Fibroblast of pulmonary artery (primary cell): Measurements from ENCODE around the gene THSD1.
"Not testable (repeated sequence)": the region's sequence is repeated elsewhere in the genome, so short reads cannot be mapped to it uniquely, and the experiment has no call there.

ENCODE experiments used
- DNase-seq: peaks from one replicate; pipeline ENCODE4 v3.0.0-alpha.2; 2010; ENCODE audit warnings: low read depth
- H3K4me3 ChIP-seq: replicated peaks from 2 replicates; pipeline ENCODE4 v1.5.1; 2011; ENCODE audit warnings: low read depth, mild to moderate bottlenecking, control low read depth, low read length, moderate library complexity
- CTCF ChIP-seq: IDR thresholded peaks from 2 replicates; pipeline ENCODE4 v1.5.1; 2011; ENCODE audit warnings: mild to moderate bottlenecking, control low read depth, low read length, inconsistent platforms; ENCODE audit errors: missing control alignments

Gene THSD1

GRCh38 chr13:52377898-52378297, 28.1 kb downstream of the THSD1 start:
- no peak for DNase-seq
- H3K4me3 ChIP-seq, result no peak overlapping the region
- no peak for TF ChIP-seq CTCF

- no peak for TF ChIP-seq CTCF
- no peak for DNase-seq
- no peak overlapping the region for H3K4me3 ChIP-seq
These were observed 31.0 kb downstream of the THSD1 start for GRCh38 chr13:52374873-52375411.

GRCh38 chr13:52374389-52374788, 31.6 kb downstream of the THSD1 start:
- TF ChIP-seq CTCF, result no peak

GRCh38 chr13:52373277-52373676, 32.7 kb downstream of the THSD1 start:
- DNase-seq, H3K4me3 ChIP-seq: not testable (repeated sequence)

More at GRCh38 chr13:52374389-52374788, 31.6 kb downstream of the THSD1 start:
- no peak for DNase-seq
- no peak overlapping the region for H3K4me3 ChIP-seq

- H3K4me3 ChIP-seq, result no peak overlapping the region
- TF ChIP-seq CTCF, result no peak
- DNase-seq, result peak; percentile 75
These were observed 34.2 kb downstream of the THSD1 start for GRCh38 chr13:52371736-52372247.

GRCh38 chr13:52366291-52366690, 39.7 kb downstream of the THSD1 start:
- DNase-seq, result no peak
- TF ChIP-seq CTCF, result no peak
- H3K4me3 ChIP-seq, result no peak overlapping the region

- H3K4me3 ChIP-seq, DNase-seq: not testable (repeated sequence)
These were observed 43.6 kb downstream of the THSD1 start for GRCh38 chr13:52362169-52362887.

GRCh38 chr13:52361225-52361624, 44.7 kb downstream of the THSD1 start:
- TF ChIP-seq CTCF, result no peak
- DNase-seq, result no peak
- H3K4me3 ChIP-seq, result no peak overlapping the region
